Endothelial cell of umbilical vein (primary cell): Measurements from ENCODE around the gene CCM2. TPM values are rescaled to one million over a fixed set of nuclear protein-coding genes. Genes with fewer than 3 reads are reported as not detected.

ENCODE experiments used
- BruUV-seq: library from RNA; stranded (reverse); fragments of 400-500 nt; replicated peaks from 2 replicates; lab custom pipeline; 2021; lab: Mats Ljungman, UMichigan
- CTCF ChIA-PET: fragments of 300-600, 350-600 bp; sonication (Branson Sonifier 250); formaldehyde crosslinking; loops from one replicate; lab custom pipeline; 2021; ENCODE audit warnings: antibody characterized with exemption, inconsistent platforms; lab: Charles Lee
- POLR2A ChIA-PET: fragments of 300-600, 350-600 bp; sonication (Branson Sonifier 250); formaldehyde crosslinking; loops from one replicate; lab custom pipeline; 2021; ENCODE audit warnings: antibody characterized with exemption, inconsistent platforms; lab: Charles Lee
- DNase-seq: peaks from one replicate; pipeline ENCODE4 v3.0.0-alpha.2; 2011; ENCODE audit warnings: low read depth, low spot score
- FAIRE-seq: peaks from 2 replicates; lab custom pipeline; 2011; peaks lifted over from hg19 to GRCh38; lab: Jason Lieb, UNC
- H2AFZ ChIP-seq: 2 replicates; pipeline ENCODE4 v1.6.0; 2012; ENCODE audit warnings: low read depth, low read length, control low read depth, inconsistent platforms
- H3K27ac ChIP-seq: 2 replicates; pipeline ENCODE4 v1.5.1; 2011; ENCODE audit warnings: low read depth, mild to moderate bottlenecking, control low read depth, low read length, moderate library complexity; ENCODE audit not compliant: insufficient read depth
- H3K27me3 ChIP-seq, 2 experiments: 2 replicates each; pipeline versions ENCODE4 v1.6.0 to v1.6.1; 2011; ENCODE audit warnings: low read length in 2 of 2, mixed read lengths in 1 of 2; ENCODE audit not compliant: control insufficient read depth in 2 of 2, insufficient read depth in 2 of 2
- H3K36me3 ChIP-seq, 2 experiments: 2 replicates in 1 of 2; 3 replicates in 1 of 2; pipeline ENCODE4 v1.5.1; 2011; ENCODE audit warnings: low read length in 2 of 2, mild to moderate bottlenecking in 1 of 2, moderate library complexity in 1 of 2; ENCODE audit not compliant: control insufficient read depth in 2 of 2, insufficient read depth in 2 of 2; ENCODE audit errors: extremely low read depth in 1 of 2
- H3K4me1 ChIP-seq: 3 replicates; pipeline ENCODE4 v1.5.1; 2011; ENCODE audit warnings: mild to moderate bottlenecking, low read length; ENCODE audit not compliant: control insufficient read depth, insufficient read depth; ENCODE audit errors: extremely low read depth
- H3K4me2 ChIP-seq: 2 replicates; pipeline ENCODE4 v1.6.1; 2011; ENCODE audit warnings: low read length, control low read depth, mixed read lengths; ENCODE audit not compliant: insufficient read depth
- H3K4me3 ChIP-seq, 3 experiments: fragments of 200-600 bp in 1 of 3; sonication (generic), shearing (Covaris generic) in 1 of 3; replicated peaks in 1 of 3; 2 replicates each; pipeline ENCODE4 v1.5.1; 2011 to 2016; ENCODE audit warnings: control low read depth in 3 of 3, low read length in 3 of 3, mild to moderate bottlenecking in 2 of 3, inconsistent platforms in 1 of 3, low read depth in 1 of 3, moderate library complexity in 1 of 3; ENCODE audit not compliant: insufficient read depth in 1 of 3
- H3K79me2 ChIP-seq: 2 replicates; pipeline ENCODE4 v1.6.0; 2012; ENCODE audit warnings: low read length, inconsistent platforms; ENCODE audit not compliant: control insufficient read depth, insufficient read depth
- H3K9ac ChIP-seq: replicated peaks from 2 replicates; pipeline ENCODE3; 2011; ENCODE audit warnings: low read length, control low read depth; ENCODE audit not compliant: insufficient read depth; ENCODE audit errors: extremely low read depth
- H3K9me1 ChIP-seq: replicated peaks from 3 replicates; pipeline ENCODE4 v1.6.0; 2011; ENCODE audit warnings: mild to moderate bottlenecking, low read length; ENCODE audit not compliant: control insufficient read depth, insufficient read depth; ENCODE audit errors: extremely low read depth
- H3K9me3 ChIP-seq: replicated peaks from 2 replicates; pipeline ENCODE4 v1.5.1; 2012; ENCODE audit warnings: low read length, inconsistent platforms; ENCODE audit not compliant: control insufficient read depth, insufficient read depth
- H4K20me1 ChIP-seq: replicated peaks from 2 replicates; pipeline ENCODE3; 2011; ENCODE audit warnings: mild to moderate bottlenecking, low read length; ENCODE audit not compliant: control insufficient read depth, insufficient read depth; ENCODE audit errors: extremely low read depth
- EZH2 ChIP-seq: IDR thresholded peaks from 2 replicates; pipeline ENCODE4 v1.6.1; 2012; ENCODE audit warnings: borderline replicate concordance, low read depth, mild to moderate bottlenecking, moderate library complexity, low read length, inconsistent platforms; ENCODE audit not compliant: severe bottlenecking
- GATA2 ChIP-seq: IDR thresholded peaks from 2 replicates; pipeline ENCODE4 v1.7.0; 2011; ENCODE audit warnings: low read depth, mild to moderate bottlenecking, moderate library complexity, mixed read lengths, low read length; ENCODE audit not compliant: insufficient read length, insufficient read depth
- JUN ChIP-seq: IDR thresholded peaks from 2 replicates; pipeline ENCODE4 v1.6.1; 2011; ENCODE audit warnings: borderline replicate concordance, low read depth; ENCODE audit not compliant: insufficient read length, insufficient read depth
- MYC ChIP-seq: IDR thresholded peaks from one replicate; pipeline ENCODE4 v1.6.1; 2011; ENCODE audit warnings: mild to moderate bottlenecking, low read depth, low read length
- POLR2A ChIP-seq: IDR thresholded peaks from 2 replicates; pipeline ENCODE4 v1.6.1; 2012; ENCODE audit warnings: low read depth, mild to moderate bottlenecking, control low read depth, low read length
- dilution Hi-C: fragments of 300-500 bp; cut with MboI; formaldehyde crosslinking; loops from one replicate; pipeline ENCODE4 v1.15.0; 2019; ENCODE audit warnings: low sequenced_read_pairs; ENCODE audit not compliant: extremely low pct_ligation_motif_present
- intact Hi-C: fragments of 100-400 bp; cut with micrococcal nuclease; formaldehyde crosslinking; loops from one replicate; pipeline ENCODE4 v1.10.0; 2022
- polyA plus RNA-seq, 4 experiments: library from polyadenylated mRNA; depleted of rRNA in 3 of 4; stranded (reverse) in 3 of 4; unstranded in 1 of 4; fragments of >200 nt; gene quantifications; 2 replicates each; pipeline versions ENCODE4 v1.2.1 to v1.2.3, GENCODE V29; 2011 to 2012; ENCODE audit warnings: missing spikeins in 1 of 4
- total RNA-seq: library from RNA; stranded (reverse); gene quantifications from 2 replicates; pipeline ENCODE4 v1.2.3, GENCODE V29; 2021
- TF ChIP-seq, protein P1 (sequence below), 2 donors: IDR thresholded peaks; 1 replicate in 1 of 2; 2 replicates in 1 of 2; pipeline ENCODE4 v1.5.1; 2011; ENCODE audit warnings: low read length in 2 of 2, mild to moderate bottlenecking in 2 of 2, moderate library complexity in 2 of 2, control low read depth in 1 of 2, inconsistent platforms in 1 of 2, low read depth in 1 of 2; ENCODE audit not compliant: insufficient read depth in 1 of 2; ENCODE audit errors: extremely low read depth in 1 of 2
- TF ChIP-seq, protein P2 (sequence below): IDR thresholded peaks from 2 replicates; pipeline ENCODE4 v1.6.1; 2011; ENCODE audit not compliant: insufficient read depth, insufficient read length

CCM2 gene
- total and polyA plus RNA-seq, 2 donors (not counting 3 experiments of a cell fraction or from before 2014, with no cell fraction given): 66.1 to 70.4 TPM

DNA sequence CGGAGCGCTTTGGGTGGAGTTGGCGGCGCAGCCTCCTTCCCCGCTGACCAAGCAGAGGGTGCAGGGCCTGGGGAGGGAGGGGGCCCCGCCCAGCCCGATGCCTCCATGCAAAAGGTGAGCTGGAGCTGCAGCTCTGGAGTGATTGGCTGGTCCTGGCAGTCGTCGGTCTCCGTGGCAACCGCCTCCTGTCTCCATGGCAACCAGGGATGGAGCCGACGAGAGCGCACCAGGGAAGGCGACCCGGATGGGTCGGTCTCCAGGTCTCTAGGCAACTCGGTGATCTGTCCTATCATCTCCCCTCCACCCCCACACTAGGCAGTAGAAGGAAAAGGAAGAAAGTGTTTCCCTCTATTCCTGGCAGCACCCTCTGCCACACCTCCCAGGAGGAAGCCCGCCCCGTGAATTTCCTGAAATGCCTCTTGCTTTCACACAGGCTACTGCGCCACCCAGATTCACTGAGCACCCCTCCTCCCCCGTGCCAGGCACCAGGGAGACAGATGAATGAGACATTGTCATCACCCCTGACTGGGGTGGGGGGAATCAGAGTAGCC is 89.4 kb downstream of the CCM2 start:
- Histone ChIP-seq H3K4me1 (no peaks in the 10 kb centered on the region), H3K9ac (no peak overlapping the region), H3K27ac (no peak overlapping the region), H3K9me3 (no peaks in the 10 kb centered on the region), H4K20me1 (no peaks in the 10 kb centered on the region), H3K4me3 (peak overlapping the region; percentile 48 to 58 (median 55)), H2AFZ (peak overlapping the region; percentile 95), H3K79me2 (no peaks in the 10 kb centered on the region), H3K9me1 (no peaks in the 10 kb centered on the region), H3K4me2 (peak overlapping the region; percentile 73), H3K36me3 (no peaks in the 10 kb centered on the region), H3K27me3 (peaks cover 3 to 11% of the 10 kb centered on the region in 2 experiments)
- dilution Hi-C loops: no loop called here
- ChIA-PET POLR2A (no interaction called here), CTCF (interaction anchor here (0.6 to 2.4 kb wide), 4 partner anchors 12 to 273 kb away, joined by 3 to 9 read pairs (median 4); no protein-coding TSS in a partner anchor)
- TF ChIP-seq, protein P1, sequence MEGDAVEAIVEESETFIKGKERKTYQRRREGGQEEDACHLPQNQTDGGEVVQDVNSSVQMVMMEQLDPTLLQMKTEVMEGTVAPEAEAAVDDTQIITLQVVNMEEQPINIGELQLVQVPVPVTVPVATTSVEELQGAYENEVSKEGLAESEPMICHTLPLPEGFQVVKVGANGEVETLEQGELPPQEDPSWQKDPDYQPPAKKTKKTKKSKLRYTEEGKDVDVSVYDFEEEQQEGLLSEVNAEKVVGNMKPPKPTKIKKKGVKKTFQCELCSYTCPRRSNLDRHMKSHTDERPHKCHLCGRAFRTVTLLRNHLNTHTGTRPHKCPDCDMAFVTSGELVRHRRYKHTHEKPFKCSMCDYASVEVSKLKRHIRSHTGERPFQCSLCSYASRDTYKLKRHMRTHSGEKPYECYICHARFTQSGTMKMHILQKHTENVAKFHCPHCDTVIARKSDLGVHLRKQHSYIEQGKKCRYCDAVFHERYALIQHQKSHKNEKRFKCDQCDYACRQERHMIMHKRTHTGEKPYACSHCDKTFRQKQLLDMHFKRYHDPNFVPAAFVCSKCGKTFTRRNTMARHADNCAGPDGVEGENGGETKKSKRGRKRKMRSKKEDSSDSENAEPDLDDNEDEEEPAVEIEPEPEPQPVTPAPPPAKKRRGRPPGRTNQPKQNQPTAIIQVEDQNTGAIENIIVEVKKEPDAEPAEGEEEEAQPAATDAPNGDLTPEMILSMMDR (IDR thresholded peaks at IDR 0.05; ENCODE audit: extremely low read depth in 1 of 2, insufficient read depth in 1 of 2, low read depth in 1 of 2, low read length in 2 of 2): no peak
- no peak for TF ChIP-seq POLR2A
- TF ChIP-seq GATA2: no peak
- TF ChIP-seq, protein P2, sequence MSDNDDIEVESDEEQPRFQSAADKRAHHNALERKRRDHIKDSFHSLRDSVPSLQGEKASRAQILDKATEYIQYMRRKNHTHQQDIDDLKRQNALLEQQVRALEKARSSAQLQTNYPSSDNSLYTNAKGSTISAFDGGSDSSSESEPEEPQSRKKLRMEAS: no peak
- TF ChIP-seq EZH2: no peak
- no peak for TF ChIP-seq JUN
- TF ChIP-seq MYC: no peak
- intact Hi-C loops: no loop called here
- no peak for FAIRE-seq
- BruUV-seq: no TSS peak
- DNase-seq: peak; percentile 39
